Thoracic aorta (tissue), 2 donors: ENCODE results near the gene ZNF132. TPM values are rescaled to one million over a fixed set of nuclear protein-coding genes. Genes with fewer than 3 reads are reported as not detected.
"Not testable (repeated sequence)": the region's sequence is repeated elsewhere in the genome, so short reads cannot be mapped to it uniquely, and the experiment has no call there.

Experiments
- ATAC-seq: fragments of 150-250 bp; one replicate; pipeline ENCODE4 v1.8.0; 2017; ENCODE audit warnings: low read depth; ENCODE audit not compliant: insufficient number of reproducible peaks, low FRiP score
- DNase-seq: peaks from one replicate; pipeline ENCODE4 v3.0.0-alpha.2; 2020; ENCODE audit warnings: low spot score
- H3K27ac ChIP-seq, 2 donors: fragments of 200-600 bp; sonication (generic); 1 replicate in 1 of 2; 2 replicates in 1 of 2; pipeline ENCODE4 v1.5.1; 2016; ENCODE audit warnings: mild to moderate bottlenecking in 2 of 2, moderate library complexity in 2 of 2
- H3K27me3 ChIP-seq: fragments of 200-600 bp; sonication (generic); replicated peaks from 2 replicates; pipeline ENCODE4 v1.6.0; 2016; ENCODE audit warnings: mild to moderate bottlenecking; ENCODE audit not compliant: insufficient read depth
- H3K36me3 ChIP-seq: fragments of 200-600 bp; sonication (generic); one replicate; pipeline ENCODE4 v1.5.1; 2016
- H3K4me1 ChIP-seq, 2 donors: fragments of 200-600 bp; sonication (generic); 1 replicate in 1 of 2; 2 replicates in 1 of 2; pipeline versions ENCODE4 v1.5.1 to v1.6.0; 2016; ENCODE audit warnings: low read depth in 2 of 2, mild to moderate bottlenecking in 1 of 2; ENCODE audit not compliant: control insufficient read depth in 1 of 2
- H3K4me3 ChIP-seq: fragments of 200-600 bp; sonication (generic); 2 replicates; pipeline ENCODE4 v1.5.1; 2016; ENCODE audit warnings: mild to moderate bottlenecking
- H3K9me3 ChIP-seq: fragments of 200-600 bp; sonication (generic); 2 replicates; pipeline ENCODE4 v1.5.1; 2016
- CTCF ChIP-seq: fragments of 200-600 bp; sonication (generic); IDR thresholded peaks from one replicate; pipeline ENCODE4 v1.5.1; 2019; ENCODE audit warnings: antibody characterized with exemption
- total RNA-seq, 2 donors: library from RNA; depleted of rRNA; stranded (reverse); fragments of >200 nt; gene quantifications; one replicate each; pipeline versions ENCODE4 v1.1.0 to v1.2.3, GENCODE V29; 2016

ZNF132 gene
- total RNA-seq, 2 donors from 2014 or later, result 3.1 to 10.2 TPM

GRCh38 chr19:58473775-58474174, 33.8 kb upstream of the ZNF132 start:
- no peaks in the 10 kb centered on the region for H3K27me3 ChIP-seq
- DNase-seq, result no peak
- H3K4me1 ChIP-seq, result peaks cover 2 to 22% of the 10 kb centered on the region in 2 donors
- no peak for ATAC-seq
- H3K36me3 ChIP-seq, result peaks cover 26% of the 10 kb centered on the region
- no peak overlapping the region for H3K4me3 ChIP-seq
- TF ChIP-seq CTCF, result no peak
- no peak overlapping the region for H3K27ac ChIP-seq
- no peaks in the 10 kb centered on the region for H3K9me3 ChIP-seq

GRCh38 chr19:58471736-58472135, 31.8 kb upstream of the ZNF132 start:
- Histone ChIP-seq H3K4me1 (peaks cover 9 to 27% of the 10 kb centered on the region in 2 donors), H3K27ac (no peak overlapping the region), H3K4me3 (no peak overlapping the region), H3K9me3 (no peaks in the 10 kb centered on the region), H3K36me3 (peaks cover 26% of the 10 kb centered on the region), H3K27me3 (no peaks in the 10 kb centered on the region)
- no peak for DNase-seq
- ATAC-seq, result no peak
- TF ChIP-seq CTCF, result no peak

- Histone ChIP-seq H3K4me1 (peaks cover 11 to 29% of the 10 kb centered on the region in 2 donors), H3K36me3 (peaks cover 26% of the 10 kb centered on the region)
- not testable (repeated sequence) for DNase-seq, ATAC-seq, H3K27me3 ChIP-seq, H3K9me3 ChIP-seq, H3K4me3 ChIP-seq, H3K27ac ChIP-seq
Measured at GRCh38 chr19:58470837-58471543, 31.0 kb upstream of the ZNF132 start.

- H3K27me3 ChIP-seq, result no peaks in the 10 kb centered on the region
- peaks cover 11 to 21% of the 10 kb centered on the region in 2 donors for H3K4me1 ChIP-seq
- H3K9me3 ChIP-seq, result no peaks in the 10 kb centered on the region
- H3K36me3 ChIP-seq, result peaks cover 26% of the 10 kb centered on the region
- H3K27ac ChIP-seq, result no peak overlapping the region
- TF ChIP-seq CTCF, result no peak
- ATAC-seq, result no peak
- DNase-seq, result no peak
- H3K4me3 ChIP-seq, result no peak overlapping the region
Measured at GRCh38 chr19:58469241-58470013, 29.5 kb upstream of the ZNF132 start.

GRCh38 chr19:58468216-58468839, 28.4 kb upstream of the ZNF132 start:
- peak overlapping the region; percentile 100 for H3K4me3 ChIP-seq
- no peaks in the 10 kb centered on the region for H3K9me3 ChIP-seq
- no peak for DNase-seq
- no peak for TF ChIP-seq CTCF
- ATAC-seq, result no peak
- no peak overlapping the region for H3K27ac ChIP-seq
- H3K4me1 ChIP-seq, result peaks cover 11 to 21% of the 10 kb centered on the region in 2 donors
- H3K36me3 ChIP-seq, result peaks cover 26% of the 10 kb centered on the region
- H3K27me3 ChIP-seq, result no peaks in the 10 kb centered on the region
